Measurements from ENCODE around the gene SDK1. TPM values are rescaled to one million over a fixed set of nuclear protein-coding genes. Genes with fewer than 3 reads are reported as not detected.
"Not testable (repeated sequence)": the region's sequence is repeated elsewhere in the genome, so short reads cannot be mapped to it uniquely, and the experiment has no call there.

Gene SDK1
- polyA plus RNA-seq, 2 donors, result 0.33 to 0.47 TPM

DNA sequence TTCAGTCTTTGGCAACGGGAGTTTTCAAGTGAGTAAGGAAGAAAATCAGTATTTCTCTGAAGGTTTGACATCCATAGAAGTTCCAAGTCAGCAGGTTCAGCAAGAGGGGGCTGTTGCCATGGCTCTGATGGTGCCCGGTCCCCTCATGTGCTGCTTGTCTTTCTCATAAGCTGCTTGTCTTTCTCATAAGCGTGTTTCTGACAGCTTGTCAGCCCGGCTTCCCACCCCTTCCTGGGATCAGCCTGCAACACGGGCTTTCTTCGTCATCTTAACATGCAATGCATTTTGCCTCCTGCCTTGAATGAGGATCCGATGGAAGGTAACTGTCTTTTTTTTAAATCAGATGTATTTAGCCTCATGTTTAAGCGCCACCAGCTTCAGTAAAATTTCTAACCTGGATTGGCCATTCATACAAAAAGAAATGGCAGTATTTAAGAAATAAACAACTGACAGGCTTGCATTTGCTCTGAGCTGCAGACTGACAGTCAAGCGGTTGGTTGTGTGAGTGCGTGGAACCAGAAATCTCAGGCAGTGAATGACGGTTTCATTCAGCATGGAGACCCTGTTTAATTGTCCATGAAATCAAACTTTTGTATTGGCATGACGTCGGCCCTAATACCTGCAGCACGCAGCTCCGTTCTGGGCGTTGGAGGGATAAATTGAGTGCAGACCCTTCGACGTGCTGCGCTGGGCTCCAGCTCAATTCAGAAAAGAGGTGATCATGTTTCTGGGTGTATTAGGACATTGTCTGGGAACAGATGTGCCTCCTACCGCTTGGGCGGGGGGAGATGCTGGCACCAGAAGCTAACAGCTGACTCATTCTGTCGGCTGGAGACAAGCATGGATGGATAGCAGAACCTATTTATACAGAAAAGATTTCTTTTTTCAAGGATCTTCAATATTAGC lies 926.3 kb downstream of the SDK1 start:
- H3K27ac ChIP-seq (ENCODE audit: low read depth in 2 of 2, low read length in 1 of 2), result no peak overlapping the region
- H3K9me3 ChIP-seq (ENCODE audit: control insufficient read depth in 2 of 2, insufficient read depth in 1 of 2, low read depth in 1 of 2, low read length in 1 of 2), result no peaks in the 10 kb centered on the region
- no peaks in the 10 kb centered on the region for H3K4me1 ChIP-seq (ENCODE audit: control insufficient read depth in 2 of 2, insufficient read depth in 2 of 2, low read length in 1 of 2)
- no peak overlapping the region for H3K4me3 ChIP-seq (ENCODE audit: low read depth in 1 of 2, low read length in 2 of 2)
- H3K36me3 ChIP-seq (ENCODE audit: control insufficient read depth in 2 of 2, insufficient read depth in 2 of 2, low read length in 1 of 2), result no peaks in the 10 kb centered on the region
- no peaks in the 10 kb centered on the region for H3K27me3 ChIP-seq (ENCODE audit: control insufficient read depth in 1 of 2, insufficient read depth in 2 of 2, low read length in 2 of 2)
- WGBS, 2 donors, result 82 to 85% methylated on average over 22 of the region's 22 CpGs

DNA sequence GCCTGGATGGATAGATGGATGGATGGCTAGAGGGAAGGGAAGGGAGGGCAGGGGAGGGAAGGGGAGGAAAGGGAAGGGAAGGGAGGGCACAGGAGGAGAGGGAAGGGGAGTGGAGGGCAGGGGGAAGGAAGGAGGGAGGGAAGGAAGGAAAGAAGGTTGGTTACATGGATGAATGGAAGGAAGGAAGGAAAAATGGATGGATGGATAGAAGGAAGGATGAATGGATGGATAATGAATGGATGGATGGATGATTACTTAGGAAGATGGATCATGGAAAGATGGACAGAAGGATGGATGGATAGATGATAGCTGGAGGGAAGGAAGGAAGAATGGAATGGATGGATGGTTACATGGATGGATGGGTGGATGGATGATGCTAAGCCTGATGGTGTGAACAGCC lies 929.3 kb downstream of the SDK1 start:
- Histone ChIP-seq H3K27me3 (ENCODE audit: control insufficient read depth in 1 of 2, insufficient read depth in 2 of 2, low read length in 2 of 2) (no peaks in the 10 kb centered on the region), H3K36me3 (ENCODE audit: control insufficient read depth in 2 of 2, insufficient read depth in 2 of 2, low read length in 1 of 2) (no peaks in the 10 kb centered on the region), H3K4me1 (ENCODE audit: control insufficient read depth in 2 of 2, insufficient read depth in 2 of 2, low read length in 1 of 2) (no peaks in the 10 kb centered on the region), H3K9me3 (ENCODE audit: control insufficient read depth in 2 of 2, insufficient read depth in 1 of 2, low read depth in 1 of 2, low read length in 1 of 2) (no peaks in the 10 kb centered on the region), H3K27ac (ENCODE audit: low read depth in 2 of 2, low read length in 1 of 2) (no peak overlapping the region), H3K4me3 (ENCODE audit: low read depth in 1 of 2, low read length in 2 of 2) (no peak overlapping the region)

GRCh38 chr7:4233146-4233545 lies 932.1 kb downstream of the SDK1 start:
- 86 to 87% methylated on average over 15 of the region's 15 CpGs for WGBS, 2 donors
- H3K9me3 ChIP-seq (ENCODE audit: control insufficient read depth in 2 of 2, insufficient read depth in 1 of 2, low read depth in 1 of 2, low read length in 1 of 2), result no peaks in the 10 kb centered on the region
- H3K27ac ChIP-seq (ENCODE audit: low read depth in 2 of 2, low read length in 1 of 2), result no peak overlapping the region
- H3K4me1 ChIP-seq (ENCODE audit: control insufficient read depth in 2 of 2, insufficient read depth in 2 of 2, low read length in 1 of 2), result no peaks in the 10 kb centered on the region
- no peak overlapping the region for H3K4me3 ChIP-seq (ENCODE audit: low read depth in 1 of 2, low read length in 2 of 2)
- H3K27me3 ChIP-seq (ENCODE audit: control insufficient read depth in 1 of 2, insufficient read depth in 2 of 2, low read length in 2 of 2), result no peaks in the 10 kb centered on the region
- H3K36me3 ChIP-seq (ENCODE audit: control insufficient read depth in 2 of 2, insufficient read depth in 2 of 2, low read length in 1 of 2), result no peaks in the 10 kb centered on the region

DNA sequence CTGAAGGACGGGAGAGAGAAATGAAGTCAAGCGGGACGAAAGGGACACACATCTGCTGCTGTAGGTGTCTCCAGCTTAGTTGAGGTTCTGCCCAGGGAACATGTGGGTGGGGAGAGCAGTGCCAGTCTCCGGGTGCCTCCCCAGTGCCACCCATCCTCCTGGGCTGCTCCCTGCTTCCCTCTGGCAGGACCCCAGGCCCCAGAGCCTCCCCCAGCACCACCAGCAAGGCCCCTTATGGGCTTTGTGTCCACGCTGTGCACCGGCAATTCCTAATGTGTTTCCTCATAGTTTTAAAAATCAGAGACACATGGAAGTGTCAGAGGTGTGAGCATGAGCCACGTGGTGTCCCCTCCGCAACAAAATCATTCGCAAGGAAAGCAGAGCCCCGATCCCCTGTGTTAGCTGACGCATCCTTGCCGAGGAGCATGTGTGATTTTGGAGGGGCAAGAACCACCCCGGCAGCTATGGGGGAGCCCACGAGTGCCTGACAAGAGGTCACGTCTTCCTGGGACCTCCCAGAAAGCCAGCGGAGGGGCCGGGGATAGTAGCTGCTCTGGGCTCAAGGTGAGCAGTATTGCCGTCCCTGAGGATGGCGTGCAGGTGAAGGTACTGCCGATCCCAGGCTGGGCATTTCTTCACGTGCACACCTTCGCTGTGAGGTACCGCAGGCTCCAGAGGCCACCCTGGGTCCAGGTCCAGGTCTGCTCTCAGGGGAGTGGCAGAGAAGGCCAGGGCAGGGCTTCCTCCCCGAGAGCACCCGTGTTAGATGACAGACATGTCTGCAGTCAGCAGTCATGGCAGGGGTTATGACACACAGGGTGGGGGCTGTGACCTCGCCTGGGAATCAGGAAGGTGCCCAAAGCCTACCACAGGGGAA lies 932.8 kb downstream of the SDK1 start:
- H3K4me1 ChIP-seq (ENCODE audit: control insufficient read depth in 2 of 2, insufficient read depth in 2 of 2, low read length in 1 of 2), result no peaks in the 10 kb centered on the region
- H3K27ac ChIP-seq (ENCODE audit: low read depth in 2 of 2, low read length in 1 of 2), result no peak overlapping the region
- H3K4me3 ChIP-seq (ENCODE audit: low read depth in 1 of 2, low read length in 2 of 2), result no peak overlapping the region
- no peaks in the 10 kb centered on the region for H3K36me3 ChIP-seq (ENCODE audit: control insufficient read depth in 2 of 2, insufficient read depth in 2 of 2, low read length in 1 of 2)
- 88 to 90% methylated on average over 26 of the region's 26 CpGs for WGBS, 2 donors
- H3K27me3 ChIP-seq (ENCODE audit: control insufficient read depth in 1 of 2, insufficient read depth in 2 of 2, low read length in 2 of 2), result no peaks in the 10 kb centered on the region
- H3K9me3 ChIP-seq (ENCODE audit: control insufficient read depth in 2 of 2, insufficient read depth in 1 of 2, low read depth in 1 of 2, low read length in 1 of 2), result no peaks in the 10 kb centered on the region

DNA sequence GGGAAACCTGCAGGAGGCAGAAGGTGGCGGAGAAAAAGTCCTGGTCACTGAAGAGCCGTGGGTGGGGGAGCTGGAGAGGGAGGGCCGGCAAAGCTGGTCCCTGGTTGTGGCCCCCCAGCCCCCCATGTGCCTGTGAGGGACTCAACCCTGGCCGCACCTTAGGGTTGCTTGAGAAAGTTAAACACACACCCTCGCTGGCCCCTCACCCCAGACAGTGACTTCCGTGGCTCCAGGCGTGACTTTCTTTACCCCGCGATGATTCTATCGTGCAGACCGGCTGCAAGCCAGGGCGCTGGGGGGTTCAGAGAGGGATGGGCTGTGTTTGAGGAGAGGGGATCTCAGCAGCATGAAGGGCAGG lies 933.4 kb downstream of the SDK1 start:
- Histone ChIP-seq H3K4me3 (ENCODE audit: low read depth in 1 of 2, low read length in 2 of 2) (no peak overlapping the region), H3K4me1 (ENCODE audit: control insufficient read depth in 2 of 2, insufficient read depth in 2 of 2, low read length in 1 of 2) (no peaks in the 10 kb centered on the region), H3K27me3 (ENCODE audit: control insufficient read depth in 1 of 2, insufficient read depth in 2 of 2, low read length in 2 of 2) (no peaks in the 10 kb centered on the region), H3K36me3 (ENCODE audit: control insufficient read depth in 2 of 2, insufficient read depth in 2 of 2, low read length in 1 of 2) (no peaks in the 10 kb centered on the region), H3K9me3 (ENCODE audit: control insufficient read depth in 2 of 2, insufficient read depth in 1 of 2, low read depth in 1 of 2, low read length in 1 of 2) (no peaks in the 10 kb centered on the region), H3K27ac (ENCODE audit: low read depth in 2 of 2, low read length in 1 of 2) (no peak overlapping the region)
- 91 to 95% methylated on average over 12 of the region's 12 CpGs for WGBS, 2 donors

DNA sequence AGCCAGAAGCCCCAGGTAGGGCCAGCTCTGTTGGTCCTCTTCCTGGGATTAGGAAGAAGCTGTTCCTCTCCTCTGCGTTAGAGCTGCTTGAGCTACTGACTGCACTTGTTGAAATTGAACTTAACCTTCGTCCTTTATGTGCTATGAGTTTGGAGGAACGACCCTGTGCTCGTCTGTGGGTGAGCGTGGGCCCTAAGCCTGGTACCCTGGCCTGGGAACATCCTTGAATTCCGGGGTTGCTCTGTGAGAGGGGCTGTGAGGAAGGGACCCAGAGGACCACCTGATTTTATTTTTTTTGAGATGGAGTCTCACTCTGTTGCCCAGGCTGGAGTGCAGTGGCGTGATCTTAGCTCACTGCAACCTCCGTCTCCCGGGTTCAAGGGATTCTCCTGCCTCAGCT lies 933.8 kb downstream of the SDK1 start:
- no peaks in the 10 kb centered on the region for H3K4me1 ChIP-seq (ENCODE audit: control insufficient read depth in 2 of 2, insufficient read depth in 2 of 2, low read length in 1 of 2)
- WGBS, 2 donors, result 88 to 89% methylated on average over 9 of the region's 9 CpGs
- no peaks in the 10 kb centered on the region for H3K27me3 ChIP-seq (ENCODE audit: control insufficient read depth in 1 of 2, insufficient read depth in 2 of 2, low read length in 2 of 2)
- no peaks in the 10 kb centered on the region for H3K9me3 ChIP-seq (ENCODE audit: control insufficient read depth in 2 of 2, insufficient read depth in 1 of 2, low read depth in 1 of 2, low read length in 1 of 2)
- H3K4me3 ChIP-seq (ENCODE audit: low read depth in 1 of 2, low read length in 2 of 2), result no peak overlapping the region
- no peak overlapping the region for H3K27ac ChIP-seq (ENCODE audit: low read depth in 2 of 2, low read length in 1 of 2)
- no peaks in the 10 kb centered on the region for H3K36me3 ChIP-seq (ENCODE audit: control insufficient read depth in 2 of 2, insufficient read depth in 2 of 2, low read length in 1 of 2)

GRCh38 chr7:4235596-4235995 lies 934.5 kb downstream of the SDK1 start:
- Histone ChIP-seq H3K27me3 (ENCODE audit: control insufficient read depth in 1 of 2, insufficient read depth in 2 of 2, low read length in 2 of 2) (no peaks in the 10 kb centered on the region), H3K36me3 (ENCODE audit: control insufficient read depth in 2 of 2, insufficient read depth in 2 of 2, low read length in 1 of 2) (no peaks in the 10 kb centered on the region), H3K4me3 (ENCODE audit: low read depth in 1 of 2, low read length in 2 of 2) (no peak overlapping the region), H3K9me3 (ENCODE audit: control insufficient read depth in 2 of 2, insufficient read depth in 1 of 2, low read depth in 1 of 2, low read length in 1 of 2) (no peaks in the 10 kb centered on the region), H3K4me1 (ENCODE audit: control insufficient read depth in 2 of 2, insufficient read depth in 2 of 2, low read length in 1 of 2) (no peaks in the 10 kb centered on the region), H3K27ac (ENCODE audit: low read depth in 2 of 2, low read length in 1 of 2) (no peak overlapping the region)
- 86 to 89% methylated on average over 14 of the region's 14 CpGs for WGBS, 2 donors

GRCh38 chr7:4236389-4236788 lies 935.3 kb downstream of the SDK1 start:
- WGBS, 2 donors, result 94% methylated on average over 12 of the region's 12 CpGs
- Histone ChIP-seq H3K4me1 (ENCODE audit: control insufficient read depth in 2 of 2, insufficient read depth in 2 of 2, low read length in 1 of 2) (no peaks in the 10 kb centered on the region), H3K27ac (ENCODE audit: low read depth in 2 of 2, low read length in 1 of 2) (no peak overlapping the region), H3K36me3 (ENCODE audit: control insufficient read depth in 2 of 2, insufficient read depth in 2 of 2, low read length in 1 of 2) (no peaks in the 10 kb centered on the region), H3K27me3 (ENCODE audit: control insufficient read depth in 1 of 2, insufficient read depth in 2 of 2, low read length in 2 of 2) (no peaks in the 10 kb centered on the region), H3K9me3 (ENCODE audit: control insufficient read depth in 2 of 2, insufficient read depth in 1 of 2, low read depth in 1 of 2, low read length in 1 of 2) (no peaks in the 10 kb centered on the region), H3K4me3 (ENCODE audit: low read depth in 1 of 2, low read length in 2 of 2) (no peak overlapping the region)

- not testable (repeated sequence) for H3K36me3 ChIP-seq (ENCODE audit: control insufficient read depth in 2 of 2, insufficient read depth in 2 of 2, low read length in 1 of 2); H3K27me3 ChIP-seq (ENCODE audit: control insufficient read depth in 1 of 2, insufficient read depth in 2 of 2, low read length in 2 of 2)
- 78 to 80% methylated on average over 5 of the region's 5 CpGs for WGBS, 2 donors
Measured at GRCh38 chr7:4236873-4237272, 935.8 kb downstream of the SDK1 start.

More at GRCh38 chr7:4236873-4237272, 935.8 kb downstream of the SDK1 start:
- not testable (repeated sequence) for H3K27ac ChIP-seq (ENCODE audit: low read depth in 2 of 2, low read length in 1 of 2); H3K4me1 ChIP-seq (ENCODE audit: control insufficient read depth in 2 of 2, insufficient read depth in 2 of 2, low read length in 1 of 2); H3K4me3 ChIP-seq (ENCODE audit: low read depth in 1 of 2, low read length in 2 of 2); H3K9me3 ChIP-seq (ENCODE audit: control insufficient read depth in 2 of 2, insufficient read depth in 1 of 2, low read depth in 1 of 2, low read length in 1 of 2)

Measured in esophagus (tissue), 2 donors.